BLaER1 treated with 17β-estradiol and CSF1 and Interleukin-3, amounts not matched to agents 10 nM and 100 nM (cell line): Measurements from ENCODE around the gene WNT3.

Experiments used
- H3K27ac ChIP-seq, 11 experiments: shearing (Covaris generic); formaldehyde crosslinking; 2 replicates each; pipeline ENCODE4 v1.8.1; 2022
- H3K27me3 ChIP-seq, 11 experiments: shearing (Covaris generic); formaldehyde crosslinking; 2 replicates each; pipeline ENCODE4 v1.8.1; 2022
- H3K36me3 ChIP-seq, 11 experiments: shearing (Covaris generic); formaldehyde crosslinking; 2 replicates each; pipeline ENCODE4 v1.8.1; 2022
- H3K4me1 ChIP-seq, 10 experiments: shearing (Covaris generic); formaldehyde crosslinking; 2 replicates each; pipeline ENCODE4 v1.8.1; 2022
- H3K4me2 ChIP-seq, 11 experiments: shearing (Covaris generic); formaldehyde crosslinking; 2 replicates each; pipeline ENCODE4 v1.8.1; 2022
- H3K4me3 ChIP-seq, 10 experiments: shearing (Covaris generic); formaldehyde crosslinking; 2 replicates each; pipeline ENCODE4 v1.8.1; 2022
- H3K9ac ChIP-seq, 11 experiments: shearing (Covaris generic); formaldehyde crosslinking; 2 replicates each; pipeline ENCODE4 v1.8.1; 2022
- H3K9me3 ChIP-seq, 11 experiments: shearing (Covaris generic); formaldehyde crosslinking; replicated peaks in 1 of 11; 2 replicates each; pipeline ENCODE4 v1.8.1; 2022
- H4K20me1 ChIP-seq, 11 experiments: shearing (Covaris generic); formaldehyde crosslinking; 2 replicates each; pipeline ENCODE4 v1.8.1; 2022
- Cebpa-rat ChIP-seq, 11 experiments: shearing (Covaris generic); IDR thresholded peaks; 2 replicates each; pipeline ENCODE4 v1.8.1; 2022

Gene WNT3

GRCh38 chr17:46733837-46734475, 84.5 kb downstream of the WNT3 start:
- H3K4me2 ChIP-seq = no peak overlapping the region
- peaks cover 8 to 23% (median 20%) of the 10 kb centered on the region in 10 experiments; a peak in 19 of 20 replicates for H3K4me1 ChIP-seq
- 0 out of 22 replicates have a peak, but pooled peaks cover 0 to 4% (median 0%) of the 10 kb centered on the region in 11 experiments for H4K20me1 ChIP-seq
- no peaks in the 10 kb centered on the region for H3K9me3 ChIP-seq
- no peak overlapping the region for H3K27ac ChIP-seq
- H3K4me3 ChIP-seq = no peak overlapping the region
- no peak overlapping the region for H3K9ac ChIP-seq
- H3K27me3 ChIP-seq = no peaks in the 10 kb centered on the region
- H3K36me3 ChIP-seq = peaks cover 10 to 68% (median 33%) of the 10 kb centered on the region in 11 experiments; a peak in 21 of 22 replicates
- no peak for TF ChIP-seq Cebpa-rat (IDR thresholded peaks at IDR 0.05)

GRCh38 chr17:46732754-46733398, 85.6 kb downstream of the WNT3 start:
- H3K4me1 ChIP-seq = peaks cover 8 to 23% (median 20%) of the 10 kb centered on the region in 10 experiments; a peak in 19 of 20 replicates
- 0 out of 22 replicates have a peak, but pooled peaks cover 0 to 4% (median 0%) of the 10 kb centered on the region in 11 experiments for H4K20me1 ChIP-seq
- no peak for TF ChIP-seq Cebpa-rat (IDR thresholded peaks at IDR 0.05)
- no peak overlapping the region for H3K27ac ChIP-seq
- no peak overlapping the region for H3K9ac ChIP-seq
- H3K36me3 ChIP-seq = peaks cover 10 to 68% (median 33%) of the 10 kb centered on the region in 11 experiments; a peak in 20 of 22 replicates
- H3K4me3 ChIP-seq = no peak overlapping the region
- no peak overlapping the region for H3K4me2 ChIP-seq
- H3K27me3 ChIP-seq = no peaks in the 10 kb centered on the region
- no peaks in the 10 kb centered on the region for H3K9me3 ChIP-seq

GRCh38 chr17:46732160-46732559, 86.3 kb downstream of the WNT3 start:
- Histone ChIP-seq H3K4me2 (no peak overlapping the region), H3K9me3 (no peaks in the 10 kb centered on the region), H3K36me3 (peaks cover 10 to 68% (median 40%) of the 10 kb centered on the region in 11 experiments; a peak in 20 of 22 replicates), H3K27ac (no peak overlapping the region), H3K4me1 (peaks cover 8 to 20% (median 18%) of the 10 kb centered on the region in 10 experiments; a peak in 19 of 20 replicates), H3K9ac (no peak overlapping the region), H3K27me3 (no peaks in the 10 kb centered on the region), H4K20me1 (0 out of 22 replicates have a peak, but pooled peaks cover 0 to 4% (median 0%) of the 10 kb centered on the region in 11 experiments), H3K4me3 (no peak overlapping the region)
- no peak for TF ChIP-seq Cebpa-rat (IDR thresholded peaks at IDR 0.05)

GRCh38 chr17:46730679-46731078, 87.8 kb downstream of the WNT3 start:
- Histone ChIP-seq H3K36me3 (peaks cover 10 to 80% (median 49%) of the 10 kb centered on the region in 11 experiments; a peak in 20 of 22 replicates), H4K20me1 (no peaks in the 10 kb centered on the region), H3K27me3 (no peaks in the 10 kb centered on the region), H3K4me3 (no peak overlapping the region), H3K27ac (no peak overlapping the region), H3K9me3 (no peaks in the 10 kb centered on the region), H3K4me1 (peaks cover 2 to 5% (median 4%) of the 10 kb centered on the region in 10 experiments; a peak in 19 of 20 replicates), H3K9ac (no peak overlapping the region), H3K4me2 (no peak overlapping the region)
- no peak for TF ChIP-seq Cebpa-rat (IDR thresholded peaks at IDR 0.05)

- Histone ChIP-seq H3K4me2 (no peak overlapping the region), H3K27ac (no peak overlapping the region), H3K36me3 (peaks cover 10 to 87% (median 49%) of the 10 kb centered on the region in 11 experiments; a peak in 20 of 22 replicates), H3K9me3 (no peaks in the 10 kb centered on the region), H3K9ac (no peak overlapping the region), H3K27me3 (no peaks in the 10 kb centered on the region), H3K4me1 (no peaks in the 10 kb centered on the region), H4K20me1 (no peaks in the 10 kb centered on the region), H3K4me3 (no peak overlapping the region)
- TF ChIP-seq Cebpa-rat (IDR thresholded peaks at IDR 0.05) = no peak
Observed at GRCh38 chr17:46730026-46730425, 88.5 kb downstream of the WNT3 start.

- no peak overlapping the region for H3K9ac ChIP-seq
- no peak overlapping the region for H3K27ac ChIP-seq
Observed at GRCh38 chr17:46727572-46728348, 90.7 kb downstream of the WNT3 start.

GRCh38 chr17:46726206-46726605, 92.3 kb downstream of the WNT3 start:
- H3K4me1 ChIP-seq = peaks cover 0 to 6% (median under 1%) of the 10 kb centered on the region in 10 experiments; a peak in 9 of 20 replicates
- TF ChIP-seq Cebpa-rat (IDR thresholded peaks at IDR 0.05) = no peak
- H3K27me3 ChIP-seq = no peaks in the 10 kb centered on the region
- peaks cover 0 to under 1% (median 0%) of the 10 kb centered on the region in 11 experiments; a peak in 1 of 22 replicates for H4K20me1 ChIP-seq
- H3K9ac ChIP-seq = no peak overlapping the region
- no peak overlapping the region for H3K27ac ChIP-seq
- no peaks in the 10 kb centered on the region for H3K9me3 ChIP-seq
- H3K4me2 ChIP-seq = no peak overlapping the region
- no peak overlapping the region for H3K4me3 ChIP-seq
- peaks cover 0 to 88% (median 46%) of the 10 kb centered on the region in 11 experiments; a peak in 19 of 22 replicates for H3K36me3 ChIP-seq

More at GRCh38 chr17:46727572-46728348, 90.7 kb downstream of the WNT3 start:
- Histone ChIP-seq H3K36me3 (peaks cover 3 to 90% (median 44%) of the 10 kb centered on the region in 11 experiments; a peak in 19 of 22 replicates), H3K4me1 (0 out of 20 replicates have a peak, but pooled peaks cover 0 to 5% (median 0%) of the 10 kb centered on the region in 10 experiments), H4K20me1 (no peaks in the 10 kb centered on the region), H3K4me3 (no peak overlapping the region), H3K27me3 (no peaks in the 10 kb centered on the region), H3K4me2 (no peak overlapping the region), H3K9me3 (no peaks in the 10 kb centered on the region)
- TF ChIP-seq Cebpa-rat (IDR thresholded peaks at IDR 0.05) = no peak

- no peak for TF ChIP-seq Cebpa-rat (IDR thresholded peaks at IDR 0.05)
- Histone ChIP-seq H3K4me3 (no peak overlapping the region), H3K36me3 (peaks cover 5 to 81% (median 36%) of the 10 kb centered on the region in 11 experiments), H3K9ac (no peak overlapping the region), H3K9me3 (no peaks in the 10 kb centered on the region), H3K4me2 (no peak overlapping the region), H3K27me3 (no peaks in the 10 kb centered on the region), H3K27ac (no peak overlapping the region), H4K20me1 (peaks cover 0 to 6% (median 0%) of the 10 kb centered on the region in 11 experiments; a peak in 5 of 22 replicates), H3K4me1 (peaks cover 0 to 15% (median 7%) of the 10 kb centered on the region in 10 experiments; a peak in 12 of 20 replicates)
Observed at GRCh38 chr17:46722662-46723285, 95.7 kb downstream of the WNT3 start.
